Omental fat pad (tissue), 4 donors: ENCODE results near the gene TSFM. TPM values are rescaled to one million over a fixed set of nuclear protein-coding genes. Genes with fewer than 3 reads are reported as not detected.
"Not testable (repeated sequence)": the region's sequence is repeated elsewhere in the genome, so short reads cannot be mapped to it uniquely, and the experiment has no call there.

Source experiments
- ATAC-seq: fragments of 150-250 bp; one replicate; pipeline ENCODE4 v1.9.1; 2016; ENCODE audit warnings: mild to moderate bottlenecking, moderate library complexity; ENCODE audit not compliant: low FRiP score
- DNase-seq: peaks from one replicate; pipeline ENCODE4 v3.0.0-alpha.2; 2019; ENCODE audit warnings: low spot score
- CTCF ChIP-seq, 3 donors: fragments of 450-650 bp; IDR thresholded peaks; one replicate each; pipeline ENCODE4 v1.5.1; 2016 to 2017; ENCODE audit warnings: antibody characterized with exemption in 3 of 3, mild to moderate bottlenecking in 3 of 3, moderate library complexity in 2 of 3
- total RNA-seq, 4 donors: library from RNA; depleted of rRNA; stranded (reverse); fragments of >200 nt; gene quantifications; one replicate each; pipeline ENCODE4 v1.1.0, GENCODE V29; 2016

The TSFM gene
- total RNA-seq, 4 donors from 2014 or later = 20.2 to 36.6 (median 25.6) TPM

GRCh38 chr12:57816001-57816854 lies 33.6 kb downstream of the TSFM start:
- ATAC-seq = no peak

GRCh38 chr12:57816855-57817151 lies 34.2 kb downstream of the TSFM start:
- no peak for DNase-seq
- TF ChIP-seq CTCF (IDR thresholded peaks at IDR 0.05) = no peak
- ATAC-seq = no peak

More at GRCh38 chr12:57816001-57816854, 33.6 kb downstream of the TSFM start:
- DNase-seq = no peak
- TF ChIP-seq CTCF (IDR thresholded peaks at IDR 0.05) = no peak

- ATAC-seq (no peak), DNase-seq (no peak)
Measured at GRCh38 chr12:57817261-57817989, 34.8 kb downstream of the TSFM start.

GRCh38 chr12:57817990-57818331 lies 35.4 kb downstream of the TSFM start:
- not testable (repeated sequence) for DNase-seq, ATAC-seq

More at GRCh38 chr12:57817261-57817989, 34.8 kb downstream of the TSFM start:
- no peak for TF ChIP-seq CTCF (IDR thresholded peaks at IDR 0.05)

- not testable (repeated sequence) for DNase-seq, ATAC-seq
Measured at GRCh38 chr12:57820119-57820518, 37.5 kb downstream of the TSFM start.

- not testable (repeated sequence) for DNase-seq, ATAC-seq
Measured at GRCh38 chr12:57821015-57821414, 38.4 kb downstream of the TSFM start.

- TF ChIP-seq CTCF (IDR thresholded peaks at IDR 0.05) = no peak
- DNase-seq (no peak), ATAC-seq (no peak)
Measured at GRCh38 chr12:57821474-57822214, 39.1 kb downstream of the TSFM start.

- no peak for TF ChIP-seq CTCF (IDR thresholded peaks at IDR 0.05)
- DNase-seq (no peak), ATAC-seq (no peak)
Measured at GRCh38 chr12:57822392-57823130, 40.0 kb downstream of the TSFM start.
